ENCODE data around the gene MAST1. TPM values are rescaled to one million over a fixed set of nuclear protein-coding genes. Genes with fewer than 3 reads are reported as not detected.

The MAST1 gene
- polyA plus RNA-seq, 1 experiment, result 0.47 TPM

GRCh38 chr19:12828494-12828893 is 9.8 kb upstream of the MAST1 start:
- no peak overlapping the region for H3K4me3 ChIP-seq (ENCODE audit: low read depth, low read length)
- ChIA-PET CTCF (interaction anchor here (2.9 kb wide), 1 partner anchor 19 kb away, joined by 11 read pairs; no protein-coding TSS in a partner anchor), POLR2A (interaction anchor here (0.7 kb wide), 1 partner anchor 39 kb away, joined by 4 read pairs; no protein-coding TSS in a partner anchor)
- H3K27me3 ChIP-seq (ENCODE audit: control insufficient read depth, insufficient read depth, low read length), result peaks cover 14% of the 10 kb centered on the region
- no peak overlapping the region for H3K27ac ChIP-seq (ENCODE audit: low read depth, low read length)
- TF ChIP-seq CTCF (IDR thresholded peaks at IDR 0.05; ENCODE audit: low read depth, low read length), result no peak
- DNase-seq (ENCODE audit: low read depth, low spot score), result no peak
- H3K9me3 ChIP-seq (ENCODE audit: control insufficient read depth, insufficient read depth, low read length), result no peaks in the 10 kb centered on the region; the same call in 1 of the 2 replicates

GRCh38 chr19:12833418-12833737 is 4.9 kb upstream of the MAST1 start:
- Histone ChIP-seq H3K4me3 (ENCODE audit: low read depth, low read length) (no peak overlapping the region), H3K27me3 (ENCODE audit: control insufficient read depth, insufficient read depth, low read length) (peaks cover 51% of the 10 kb centered on the region), H3K9me3 (ENCODE audit: control insufficient read depth, insufficient read depth, low read length) (no peaks in the 10 kb centered on the region; the same call in 1 of the 2 replicates), H3K27ac (ENCODE audit: low read depth, low read length) (no peak overlapping the region)
- ChIA-PET CTCF (no interaction called here), POLR2A (no interaction called here)
- DNase-seq (ENCODE audit: low read depth, low spot score), result no peak
- no peak for TF ChIP-seq CTCF (IDR thresholded peaks at IDR 0.05; ENCODE audit: low read depth, low read length)

- H3K27me3 ChIP-seq (ENCODE audit: control insufficient read depth, insufficient read depth, low read length), result peaks cover 55% of the 10 kb centered on the region
- DNase-seq (ENCODE audit: low read depth, low spot score), result no peak
- no peaks in the 10 kb centered on the region; the same call in 1 of the 2 replicates for H3K9me3 ChIP-seq (ENCODE audit: control insufficient read depth, insufficient read depth, low read length)
- no peak for TF ChIP-seq CTCF (IDR thresholded peaks at IDR 0.05; ENCODE audit: low read depth, low read length)
- H3K27ac ChIP-seq (ENCODE audit: low read depth, low read length), result no peak overlapping the region
- ChIA-PET CTCF (interaction anchor here (0.9 to 1.2 kb wide), 3 partner anchors 13 to 67 kb away, joined by 4 to 6 read pairs (median 5); no protein-coding TSS in a partner anchor), POLR2A (interaction anchor here (0.6 kb wide), 1 partner anchor 394 kb away, joined by 6 read pairs; no protein-coding TSS in a partner anchor)
- peak overlapping the region; percentile 56 for H3K4me3 ChIP-seq (ENCODE audit: low read depth, low read length)
These were observed 4.4 kb upstream of the MAST1 start for GRCh38 chr19:12833738-12834565.

- H3K27ac ChIP-seq (ENCODE audit: low read depth, low read length), result no peak within 1 kb of the TSS
- POLR2A ChIA-PET, result interaction anchor here (0.6 kb wide), 1 partner anchor 393 kb away, joined by 6 read pairs; no protein-coding TSS in a partner anchor
- no peak for TF ChIP-seq CTCF (IDR thresholded peaks at IDR 0.05; ENCODE audit: low read depth, low read length)
- CTCF ChIA-PET, result interaction anchor here (0.9 to 1.2 kb wide), 3 partner anchors 12 to 67 kb away, joined by 4 to 6 read pairs (median 5); no protein-coding TSS in a partner anchor
- H3K4me3 ChIP-seq (ENCODE audit: low read depth, low read length), result peak within 1 kb of the TSS; percentile 56
- no peaks in the 10 kb centered on the region; the same call in 1 of the 2 replicates for H3K9me3 ChIP-seq (ENCODE audit: control insufficient read depth, insufficient read depth, low read length)
- H3K27me3 ChIP-seq (ENCODE audit: control insufficient read depth, insufficient read depth, low read length), result peaks cover 59% of the 10 kb centered on the region
- no peak for DNase-seq (ENCODE audit: low read depth, low spot score)
These were observed 3.8 kb upstream of the MAST1 start, which contains the start of gene RTBDN for GRCh38 chr19:12834566-12834943. TSS of gene RTBDN (minus strand) at chr19:12834579. CDS start at chr19:12829979, 4,600 bp downstream.

Data from AG04450 (cell line).